Stimulated activated naive B cell treated with anti-CD40 and anti-IgM and Interleukin-4, amounts not matched to agents 10 μg/mL and 1 μg/mL and 100 μg/mL, for 72 hours (primary cell): ENCODE results near the gene CTIF.

Experiments used
- ATAC-seq, 2 donors: fragments of 150-1000 bp; cut with Tn5 transposase; replicated peaks; 2 replicates each; pipeline ENCODE4 v1.10.0; 2021; ENCODE audit warnings: moderate library complexity in 1 of 2
- DNase-seq: peaks from one replicate; pipeline ENCODE4 v3.0.0; 2021
- H3K27ac Mint-ChIP-seq: one replicate; pipeline ENCODE4 v1.8.0; 2022; ENCODE audit warnings: mild to moderate bottlenecking, mixed read lengths
- H3K27me3 Mint-ChIP-seq, 2 donors: one replicate each; pipeline ENCODE4 v1.8.0; 2022; ENCODE audit warnings: mixed read lengths in 2 of 2
- H3K36me3 Mint-ChIP-seq, 2 donors: one replicate each; pipeline ENCODE4 v1.8.0; 2022; ENCODE audit warnings: mixed read lengths in 2 of 2, mild to moderate bottlenecking in 1 of 2
- H3K4me1 Mint-ChIP-seq, 2 donors: one replicate each; pipeline ENCODE4 v1.8.0; 2022; ENCODE audit warnings: mixed read lengths in 2 of 2, mild to moderate bottlenecking in 1 of 2
- H3K4me3 Mint-ChIP-seq, 2 donors: one replicate each; pipeline ENCODE4 v1.8.0; 2022; ENCODE audit warnings: mild to moderate bottlenecking in 2 of 2, mixed read lengths in 2 of 2, moderate library complexity in 1 of 2
- H3K9me3 Mint-ChIP-seq, 2 donors: one replicate each; pipeline ENCODE4 v1.8.0; 2022; ENCODE audit warnings: mixed read lengths in 2 of 2, mild to moderate bottlenecking in 1 of 2

Gene CTIF

GRCh38 chr18:48792611-48793380, 254.0 kb downstream of the CTIF start:
- Mint-ChIP-seq H3K27me3 (no peaks in the 10 kb centered on the region), H3K9me3 (no peaks in the 10 kb centered on the region), H3K27ac (no peak overlapping the region)

GRCh38 chr18:48794251-48794970, 255.6 kb downstream of the CTIF start:
- Mint-ChIP-seq H3K4me1 (peaks cover 37 to 55% of the 10 kb centered on the region in 2 donors), H3K36me3 (peaks cover 3 to 32% of the 10 kb centered on the region in 2 donors), H3K27me3 (no peaks in the 10 kb centered on the region), H3K9me3 (no peaks in the 10 kb centered on the region), H3K4me3 (no peak overlapping the region), H3K27ac (peak overlapping the region; percentile 49)
- ATAC-seq (no peak), DNase-seq (no peak)

More at GRCh38 chr18:48792611-48793380, 254.0 kb downstream of the CTIF start:
- Mint-ChIP-seq H3K36me3 (peaks cover 3 to 33% of the 10 kb centered on the region in 2 donors), H3K4me3 (no peak overlapping the region), H3K4me1 (peaks cover 35 to 51% of the 10 kb centered on the region in 2 donors)
- ATAC-seq: no peak
- no peak for DNase-seq

- H3K4me3 Mint-ChIP-seq: no peak overlapping the region
- no peaks in the 10 kb centered on the region for H3K27me3 Mint-ChIP-seq
- no peak for ATAC-seq
- no peak for DNase-seq
- H3K9me3 Mint-ChIP-seq: no peaks in the 10 kb centered on the region
- peaks cover 3 to 25% of the 10 kb centered on the region in 2 donors for H3K36me3 Mint-ChIP-seq
- H3K4me1 Mint-ChIP-seq: peaks cover 44 to 55% of the 10 kb centered on the region in 2 donors
- H3K27ac Mint-ChIP-seq: no peak overlapping the region
These were observed 256.9 kb downstream of the CTIF start for GRCh38 chr18:48795696-48796095.

GRCh38 chr18:48796491-48797205, 257.8 kb downstream of the CTIF start:
- Mint-ChIP-seq H3K27ac (peak overlapping the region; percentile 37), H3K27me3 (no peaks in the 10 kb centered on the region), H3K9me3 (no peaks in the 10 kb centered on the region), H3K36me3 (peaks cover 3 to 22% of the 10 kb centered on the region in 2 donors), H3K4me1 (peaks cover 41 to 55% of the 10 kb centered on the region in 2 donors), H3K4me3 (no peak overlapping the region)
- ATAC-seq: no peak
- no peak for DNase-seq

- Mint-ChIP-seq H3K27me3 (no peaks in the 10 kb centered on the region), H3K4me3 (no peak overlapping the region), H3K36me3 (peaks cover 1 to 16% of the 10 kb centered on the region in 2 donors), H3K9me3 (no peaks in the 10 kb centered on the region), H3K4me1 (peaks cover 46 to 64% of the 10 kb centered on the region in 2 donors), H3K27ac (peak overlapping the region; percentile 62)
- ATAC-seq (no peak), DNase-seq (no peak)
These were observed 259.0 kb downstream of the CTIF start for GRCh38 chr18:48797841-48798255.

GRCh38 chr18:48798334-48799245, 259.8 kb downstream of the CTIF start:
- peaks cover 4 to 19% of the 10 kb centered on the region in 2 donors for H3K36me3 Mint-ChIP-seq
- peaks cover 0 to 1% of the 10 kb centered on the region in 2 donors for H3K9me3 Mint-ChIP-seq
- H3K27ac Mint-ChIP-seq: peak overlapping the region; percentile 88
- DNase-seq (no peak), ATAC-seq (no peak)
- H3K4me1 Mint-ChIP-seq: peaks cover 52 to 71% of the 10 kb centered on the region in 2 donors
- peak overlapping the region in 1 of 2 donors; percentile 0 for H3K4me3 Mint-ChIP-seq
- H3K27me3 Mint-ChIP-seq: no peaks in the 10 kb centered on the region

GRCh38 chr18:48799724-48800315, 261.0 kb downstream of the CTIF start:
- peak overlapping the region; percentile 98 for H3K27ac Mint-ChIP-seq
- H3K27me3 Mint-ChIP-seq: no peaks in the 10 kb centered on the region
- no peak for DNase-seq
- H3K36me3 Mint-ChIP-seq: peaks cover 11 to 19% of the 10 kb centered on the region in 2 donors
- no peak for ATAC-seq
- H3K9me3 Mint-ChIP-seq: peaks cover 0 to 4% of the 10 kb centered on the region in 2 donors
- no peak overlapping the region for H3K4me3 Mint-ChIP-seq
- peaks cover 61 to 84% of the 10 kb centered on the region in 2 donors for H3K4me1 Mint-ChIP-seq

GRCh38 chr18:48800466-48800865, 261.6 kb downstream of the CTIF start:
- Mint-ChIP-seq H3K4me3 (peak overlapping the region; percentile 61 to 63), H3K4me1 (peaks cover 65 to 90% of the 10 kb centered on the region in 2 donors), H3K27ac (peak overlapping the region; percentile 98), H3K27me3 (no peaks in the 10 kb centered on the region), H3K9me3 (peaks cover 0 to 4% of the 10 kb centered on the region in 2 donors), H3K36me3 (peaks cover 11 to 22% of the 10 kb centered on the region in 2 donors)
- peak; percentile 47 to 58 for ATAC-seq
- DNase-seq: peak; percentile 62

GRCh38 chr18:48800876-48801727, 262.3 kb downstream of the CTIF start:
- peaks cover 70 to 95% of the 10 kb centered on the region in 2 donors for H3K4me1 Mint-ChIP-seq
- H3K27ac Mint-ChIP-seq: peak overlapping the region; percentile 98
- H3K27me3 Mint-ChIP-seq: no peaks in the 10 kb centered on the region
- H3K36me3 Mint-ChIP-seq: peaks cover 11 to 22% of the 10 kb centered on the region in 2 donors
- peak; percentile 92 to 93 for ATAC-seq
- peak; percentile 87 for DNase-seq
- H3K4me3 Mint-ChIP-seq: peak overlapping the region; percentile 61 to 63
- peaks cover 0 to 4% of the 10 kb centered on the region in 2 donors for H3K9me3 Mint-ChIP-seq

- H3K4me1 Mint-ChIP-seq: peaks cover 71 to 95% of the 10 kb centered on the region in 2 donors
These were observed 263.1 kb downstream of the CTIF start for GRCh38 chr18:48801728-48802542.

GRCh38 chr18:48802543-48803290, 263.9 kb downstream of the CTIF start:
- DNase-seq: no peak
- Mint-ChIP-seq H3K27me3 (no peaks in the 10 kb centered on the region), H3K4me1 (peaks cover 69 to 88% of the 10 kb centered on the region in 2 donors), H3K9me3 (peaks cover 0 to 4% of the 10 kb centered on the region in 2 donors), H3K27ac (peak overlapping the region; percentile 98), H3K4me3 (peak overlapping the region; percentile 39 to 63), H3K36me3 (peaks cover 9 to 17% of the 10 kb centered on the region in 2 donors)
- ATAC-seq: no peak

More at GRCh38 chr18:48801728-48802542, 263.1 kb downstream of the CTIF start:
- Mint-ChIP-seq H3K9me3 (peaks cover 0 to 4% of the 10 kb centered on the region in 2 donors), H3K36me3 (peaks cover 11 to 17% of the 10 kb centered on the region in 2 donors), H3K27ac (peak overlapping the region; percentile 98), H3K4me3 (peak overlapping the region; percentile 39 to 63), H3K27me3 (no peaks in the 10 kb centered on the region)
- no peak for DNase-seq
- ATAC-seq: no peak
